Fibroblast of villous mesenchyme (primary cell): ENCODE results near the gene SINHCAF. TPM values are rescaled to one million over a fixed set of nuclear protein-coding genes. Genes with fewer than 3 reads are reported as not detected.
A peak's percentile ranks its signal among the peaks of the same experiment; 100 is the strongest.

Experiments used
- DNase-seq: peaks from one replicate; pipeline ENCODE4 v3.0.0-alpha.2; 2010; ENCODE audit warnings: low read depth
- H3K4me3 ChIP-seq: 2 replicates; pipeline ENCODE4 v1.5.1; 2011; ENCODE audit warnings: low read depth, mild to moderate bottlenecking, low read length
- total RNA-seq: library from RNA; depleted of rRNA; stranded (reverse); fragments of >200 nt; gene quantifications from 2 replicates; pipeline ENCODE4 v1.2.3, GENCODE V29; 2012
- TF ChIP-seq, protein P1 (sequence below): IDR thresholded peaks from 2 replicates; pipeline ENCODE4 v1.5.1; 2012; ENCODE audit warnings: low read depth, mild to moderate bottlenecking, low read length; ENCODE audit not compliant: insufficient read depth

SINHCAF gene
- total RNA-seq, 1 donor, result 39.3 TPM

DNA sequence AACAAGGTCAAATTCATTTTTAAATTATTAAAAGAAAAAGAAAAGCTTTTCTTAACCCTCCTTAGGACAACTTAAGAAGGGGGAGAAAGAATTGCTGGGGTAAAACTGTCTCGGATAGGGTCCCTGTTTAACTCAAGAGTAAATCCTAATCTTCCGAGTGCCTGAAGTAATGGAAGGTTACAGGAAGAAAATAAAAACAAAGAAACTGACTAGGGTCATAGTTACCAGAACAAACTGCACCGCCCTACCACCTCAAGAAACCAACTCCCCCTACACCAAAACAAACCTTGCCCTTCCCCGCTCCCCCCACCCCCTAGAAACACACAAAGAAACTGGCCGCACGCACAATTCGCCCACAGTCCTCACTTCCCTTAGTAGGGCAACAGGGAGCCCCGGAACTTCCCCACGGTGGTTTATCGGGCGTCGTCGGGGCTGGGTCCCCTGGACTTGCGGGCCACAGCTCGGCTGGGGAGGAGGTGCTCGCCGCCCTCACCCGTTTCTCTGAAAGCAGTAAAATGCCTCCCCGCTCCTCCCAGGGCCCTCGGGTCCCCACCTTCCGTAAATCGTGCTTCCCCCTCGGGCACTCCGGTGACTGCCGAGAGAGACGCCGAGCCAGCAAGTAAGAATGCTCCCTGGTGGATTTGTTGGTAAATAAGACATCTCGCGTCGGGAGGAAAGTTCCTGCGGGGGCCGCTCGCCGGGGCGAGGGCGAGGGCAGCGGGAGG lies 2.4 kb downstream of the SINHCAF start:
- TF ChIP-seq, protein P1, sequence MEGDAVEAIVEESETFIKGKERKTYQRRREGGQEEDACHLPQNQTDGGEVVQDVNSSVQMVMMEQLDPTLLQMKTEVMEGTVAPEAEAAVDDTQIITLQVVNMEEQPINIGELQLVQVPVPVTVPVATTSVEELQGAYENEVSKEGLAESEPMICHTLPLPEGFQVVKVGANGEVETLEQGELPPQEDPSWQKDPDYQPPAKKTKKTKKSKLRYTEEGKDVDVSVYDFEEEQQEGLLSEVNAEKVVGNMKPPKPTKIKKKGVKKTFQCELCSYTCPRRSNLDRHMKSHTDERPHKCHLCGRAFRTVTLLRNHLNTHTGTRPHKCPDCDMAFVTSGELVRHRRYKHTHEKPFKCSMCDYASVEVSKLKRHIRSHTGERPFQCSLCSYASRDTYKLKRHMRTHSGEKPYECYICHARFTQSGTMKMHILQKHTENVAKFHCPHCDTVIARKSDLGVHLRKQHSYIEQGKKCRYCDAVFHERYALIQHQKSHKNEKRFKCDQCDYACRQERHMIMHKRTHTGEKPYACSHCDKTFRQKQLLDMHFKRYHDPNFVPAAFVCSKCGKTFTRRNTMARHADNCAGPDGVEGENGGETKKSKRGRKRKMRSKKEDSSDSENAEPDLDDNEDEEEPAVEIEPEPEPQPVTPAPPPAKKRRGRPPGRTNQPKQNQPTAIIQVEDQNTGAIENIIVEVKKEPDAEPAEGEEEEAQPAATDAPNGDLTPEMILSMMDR, result no peak
- peak overlapping the region; percentile 65 for H3K4me3 ChIP-seq
- peak; percentile 39 for DNase-seq

DNA sequence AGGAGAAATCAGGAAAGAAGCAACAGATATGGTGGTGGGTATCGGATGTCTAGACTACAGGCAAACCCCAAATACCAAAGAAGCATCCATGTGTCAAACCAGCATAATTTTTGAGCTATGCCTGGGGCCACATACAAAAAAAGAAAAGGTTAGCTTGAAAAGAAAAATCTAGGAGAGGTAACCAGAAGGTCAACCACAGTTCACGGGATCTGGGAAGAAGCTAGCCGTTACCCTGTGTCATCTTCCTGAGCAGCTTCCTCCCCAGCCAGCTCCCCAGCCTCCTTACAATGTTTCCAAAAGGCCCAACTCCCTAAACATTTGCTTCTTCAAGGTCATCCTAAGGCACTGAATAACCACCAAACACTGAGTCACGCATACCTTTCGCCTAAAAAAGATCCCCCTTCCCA lies 3.1 kb downstream of the SINHCAF start:
- peak; percentile 73 for DNase-seq
- peak overlapping the region; percentile 65 for H3K4me3 ChIP-seq
- TF ChIP-seq, protein P1, result no peak

DNA sequence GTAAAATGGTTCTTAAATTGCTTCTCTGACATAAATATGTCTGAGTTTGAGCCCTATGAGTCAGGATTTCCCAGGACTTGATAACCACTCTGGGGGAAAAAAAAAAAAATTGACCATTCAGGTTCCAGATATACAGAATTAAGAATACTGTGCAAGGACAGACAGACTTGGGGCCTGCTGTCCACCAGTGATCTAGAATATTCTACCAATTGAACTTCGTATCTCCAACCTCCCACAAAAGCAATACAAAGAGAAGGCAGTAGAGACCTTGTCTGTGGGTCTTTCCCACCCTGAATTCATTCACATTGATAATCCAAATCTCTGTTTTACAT lies 4.1 kb downstream of the SINHCAF start:
- H3K4me3 ChIP-seq, result no peak overlapping the region
- DNase-seq, result peak; percentile 55
- TF ChIP-seq, protein P1, result no peak

DNA sequence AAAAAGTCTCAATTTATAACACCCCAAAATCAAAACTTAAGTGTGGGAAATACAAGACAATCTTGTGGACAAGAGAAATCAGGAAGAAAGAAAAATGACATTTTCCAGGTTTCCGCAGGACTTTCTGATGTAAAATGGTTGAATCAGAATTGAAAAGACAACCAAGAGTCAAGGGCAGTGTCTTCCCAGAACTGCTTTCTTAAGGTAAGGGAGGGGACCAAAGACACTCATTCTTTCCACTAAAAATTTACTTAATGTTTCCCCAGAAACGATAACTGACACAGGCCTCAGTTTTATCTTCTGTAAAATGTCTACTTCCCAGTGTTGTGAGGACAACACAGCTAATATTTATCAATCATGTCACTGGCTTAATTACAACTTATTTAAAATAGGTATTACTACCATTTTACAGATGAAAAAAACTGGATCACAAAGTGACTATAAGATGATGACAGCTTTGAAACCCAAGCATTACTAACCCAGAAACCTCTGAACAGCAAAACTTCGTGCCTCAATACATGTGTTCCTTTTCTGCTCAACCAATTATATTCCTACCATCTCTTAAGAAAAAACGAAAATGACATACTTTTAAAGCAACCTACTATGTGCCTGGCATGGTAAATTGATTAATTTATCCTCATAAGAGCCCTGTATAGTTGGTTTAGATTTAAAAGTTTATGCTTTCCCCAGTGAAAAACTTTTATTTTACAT lies 4.6 kb downstream of the SINHCAF start:
- no peak overlapping the region for H3K4me3 ChIP-seq
- TF ChIP-seq, protein P1, result no peak
- DNase-seq, result no peak

DNA sequence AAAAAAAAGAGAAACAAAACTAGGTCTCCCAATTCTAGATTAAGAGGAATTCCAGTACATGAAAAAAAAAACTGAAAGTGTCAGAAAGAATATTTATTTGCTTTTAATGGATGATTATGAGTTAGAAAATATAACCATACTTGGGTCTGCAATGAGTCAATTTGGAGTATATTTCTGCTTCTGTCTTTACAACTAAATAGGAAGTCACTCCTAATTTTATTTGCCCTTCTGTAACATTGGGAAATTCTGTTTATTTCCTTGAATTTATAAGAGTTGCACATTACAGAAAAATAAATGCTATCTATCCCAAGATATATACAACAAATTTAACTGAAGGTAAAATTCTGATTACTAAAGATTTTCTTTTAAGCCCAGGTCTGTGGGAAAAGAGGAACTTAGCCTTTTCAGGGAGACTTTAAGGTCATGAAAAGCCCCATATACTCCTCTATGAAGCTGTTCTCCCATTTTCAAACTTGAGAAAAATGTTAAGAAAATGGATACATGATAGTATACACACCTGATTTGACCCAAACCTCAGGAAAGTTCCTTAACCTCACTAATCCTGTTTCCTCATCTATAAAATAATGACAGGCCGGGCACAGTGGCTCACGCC lies 7.2 kb downstream of the SINHCAF start:
- TF ChIP-seq, protein P1, result no peak
- no peak overlapping the region for H3K4me3 ChIP-seq
- no peak for DNase-seq

DNA sequence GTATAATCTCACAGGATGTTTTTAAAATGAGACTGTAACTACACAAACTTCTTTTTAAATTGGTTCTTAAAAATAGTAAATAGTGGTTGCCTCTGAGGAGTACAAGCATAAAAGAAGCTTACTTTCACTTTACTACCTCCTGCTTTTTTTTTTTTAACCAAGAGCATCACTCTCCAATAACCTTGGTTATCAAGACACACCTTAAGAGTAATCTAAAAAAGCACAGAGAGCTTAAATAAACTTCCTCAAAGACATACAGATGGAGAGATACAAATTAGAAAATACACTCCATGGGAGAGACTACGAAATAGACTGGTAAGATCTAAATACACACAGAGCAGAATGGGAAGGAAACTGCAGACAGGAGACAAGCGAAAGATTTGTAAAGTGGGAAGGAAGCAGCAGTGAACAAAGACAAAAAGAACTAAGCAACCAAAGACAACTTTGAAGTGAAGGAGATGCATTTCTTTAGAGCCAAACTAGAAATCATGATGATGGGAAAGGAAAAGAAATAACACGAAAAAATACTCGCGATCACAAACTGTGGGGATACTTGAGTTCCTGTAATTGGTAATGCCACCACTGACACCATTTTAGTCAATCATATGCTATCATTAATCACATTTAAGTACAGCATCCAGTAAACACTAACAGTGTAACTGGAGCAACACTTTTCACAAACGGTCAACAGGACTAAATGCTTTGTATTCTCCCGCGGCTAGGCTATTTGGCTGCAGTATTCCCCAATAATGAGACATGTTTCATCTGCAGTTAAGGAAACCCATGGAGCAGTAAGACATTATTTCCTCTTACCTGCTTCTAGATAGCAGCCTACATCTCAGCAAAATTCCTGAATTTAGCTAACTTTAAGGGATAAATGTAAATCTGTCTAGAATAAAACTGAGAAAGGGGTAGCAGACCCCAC lies 8.2 kb downstream of the SINHCAF start:
- TF ChIP-seq, protein P1, result no peak
- DNase-seq, result peak; percentile 51
- H3K4me3 ChIP-seq, result peak overlapping the region; percentile 54
